ENCODE data around the gene RAI1. TPM values are rescaled to one million over a fixed set of nuclear protein-coding genes. Genes with fewer than 3 reads are reported as not detected.

RAI1 gene
- total and polyA plus RNA-seq, 2 of the 13 experiments (the other 11 are each of a cell fraction or from before 2014, with no cell fraction given): 3.4 to 5.2 TPM

GRCh38 chr17:17785407-17785806 lies 104.1 kb downstream of the RAI1 start (continued):
- TF ChIP-seq, protein P1, sequence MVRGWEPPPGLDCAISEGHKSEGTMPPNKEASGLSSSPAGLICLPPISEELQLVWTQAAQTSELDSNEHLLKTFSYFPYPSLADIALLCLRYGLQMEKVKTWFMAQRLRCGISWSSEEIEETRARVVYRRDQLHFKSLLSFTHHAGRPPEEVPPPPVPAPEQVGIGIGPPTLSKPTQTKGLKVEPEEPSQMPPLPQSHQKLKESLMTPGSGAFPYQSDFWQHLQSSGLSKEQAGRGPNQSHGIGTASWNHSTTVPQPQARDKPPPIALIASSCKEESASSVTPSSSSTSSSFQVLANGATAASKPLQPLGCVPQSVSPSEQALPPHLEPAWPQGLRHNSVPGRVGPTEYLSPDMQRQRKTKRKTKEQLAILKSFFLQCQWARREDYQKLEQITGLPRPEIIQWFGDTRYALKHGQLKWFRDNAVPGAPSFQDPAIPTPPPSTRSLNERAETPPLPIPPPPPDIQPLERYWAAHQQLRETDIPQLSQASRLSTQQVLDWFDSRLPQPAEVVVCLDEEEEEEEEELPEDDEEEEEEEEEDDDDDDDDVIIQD (CRISPR knock-in tag; IDR thresholded peaks at IDR 0.05; ENCODE audit: low read depth): no peak
- no peak for TF ChIP-seq ZNF891 (CRISPR knock-in tag; IDR thresholded peaks at IDR 0.05)
- TF ChIP-seq HOXA5 (CRISPR knock-in tag; IDR thresholded peaks at IDR 0.05): no peak
- TF ChIP-seq, protein P2, sequence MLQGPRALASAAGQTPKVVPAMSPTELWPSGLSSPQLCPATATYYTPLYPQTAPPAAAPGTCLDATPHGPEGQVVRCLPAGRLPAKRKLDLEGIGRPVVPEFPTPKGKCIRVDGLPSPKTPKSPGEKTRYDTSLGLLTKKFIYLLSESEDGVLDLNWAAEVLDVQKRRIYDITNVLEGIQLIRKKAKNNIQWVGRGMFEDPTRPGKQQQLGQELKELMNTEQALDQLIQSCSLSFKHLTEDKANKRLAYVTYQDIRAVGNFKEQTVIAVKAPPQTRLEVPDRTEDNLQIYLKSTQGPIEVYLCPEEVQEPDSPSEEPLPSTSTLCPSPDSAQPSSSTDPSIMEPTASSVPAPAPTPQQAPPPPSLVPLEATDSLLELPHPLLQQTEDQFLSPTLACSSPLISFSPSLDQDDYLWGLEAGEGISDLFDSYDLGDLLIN (CRISPR knock-in tag; IDR thresholded peaks at IDR 0.05; ENCODE audit: borderline replicate concordance): no peak
- TF ChIP-seq NCOA5 (CRISPR knock-in tag; IDR thresholded peaks at IDR 0.05): no peak
- no peak for TF ChIP-seq STAG1 (CRISPR knock-in tag; IDR thresholded peaks at IDR 0.05)
- TF ChIP-seq SALL2 (CRISPR knock-in tag; IDR thresholded peaks at IDR 0.05): no peak
- TF ChIP-seq TBX2 (CRISPR knock-in tag; IDR thresholded peaks at IDR 0.05; ENCODE audit: borderline replicate concordance): 0 out of 2 replicates have a peak, but pooled peaks have one; percentile 0

GRCh38 chr17:17786998-17787397 lies 105.7 kb downstream of the RAI1 start:
- peaks cover 3% of the 10 kb centered on the region for H3K79me2 ChIP-seq (ENCODE audit: insufficient read depth, low read length)
- no peak overlapping the region for H3K9ac ChIP-seq (ENCODE audit: insufficient read depth, low read depth, low read length)
- POLR2A ChIA-PET: no interaction called here
- FAIRE-seq: no peak
- CTCF ChIA-PET (ENCODE audit: low intra/inter-chr PET ratio, low total read pairs): no interaction called here
- WGBS (ENCODE audit: low lambda C conversion rate): 89% methylated on average over 2 of the region's 2 CpGs
- peaks cover 43% of the 10 kb centered on the region; the same call in 1 of the 2 replicates for H4K20me1 ChIP-seq (ENCODE audit: insufficient read depth, low read length)
- no peak for DNase-seq (ENCODE audit: low spot score)
- TF ChIP-seq ZNF580 (CRISPR knock-in tag; IDR thresholded peaks at IDR 0.05; ENCODE audit: borderline replicate concordance, low read depth) (no peak), NR3C1 (CRISPR knock-in tag; IDR thresholded peaks at IDR 0.05) (no peak), ZNF335 (CRISPR knock-in tag; IDR thresholded peaks at IDR 0.05) (no peak), CEBPG (CRISPR knock-in tag; IDR thresholded peaks at IDR 0.05) (no peak), ZKSCAN1 (IDR thresholded peaks at IDR 0.05; ENCODE audit: low read length) (no peak), ZNF550 (CRISPR knock-in tag; IDR thresholded peaks at IDR 0.05; ENCODE audit: borderline replicate concordance) (no peak), NCOA5 (CRISPR knock-in tag; IDR thresholded peaks at IDR 0.05) (no peak), NR2F6 (IDR thresholded peaks at IDR 0.05) (no peak), NR2F6 (CRISPR knock-in tag; IDR thresholded peaks at IDR 0.05) (no peak), ZNF383 (CRISPR knock-in tag; IDR thresholded peaks at IDR 0.05; ENCODE audit: borderline replicate concordance) (no peak), ZNF563 (CRISPR knock-in tag; IDR thresholded peaks at IDR 0.05) (no peak), HNRNPLL (IDR thresholded peaks at IDR 0.05; ENCODE audit: low read depth, low read length, poor library complexity, severe bottlenecking) (no peak), HCFC1 (IDR thresholded peaks at IDR 0.05; ENCODE audit: low read depth, low read length) (no peak), SNAPC2 (CRISPR knock-in tag; IDR thresholded peaks at IDR 0.05) (no peak), KMT2A (CRISPR knock-in tag; IDR thresholded peaks at IDR 0.05) (no peak), ASH2L (IDR thresholded peaks at IDR 0.05; ENCODE audit: insufficient read length, low read depth, low read length) (no peak), ZNF138 (CRISPR knock-in tag; IDR thresholded peaks at IDR 0.05; ENCODE audit: low read depth) (no peak)
- TF ChIP-seq, protein P3, sequence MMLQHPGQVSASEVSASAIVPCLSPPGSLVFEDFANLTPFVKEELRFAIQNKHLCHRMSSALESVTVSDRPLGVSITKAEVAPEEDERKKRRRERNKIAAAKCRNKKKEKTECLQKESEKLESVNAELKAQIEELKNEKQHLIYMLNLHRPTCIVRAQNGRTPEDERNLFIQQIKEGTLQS (CRISPR knock-in tag; IDR thresholded peaks at IDR 0.05): no peak
- H3K9me3 ChIP-seq (ENCODE audit: low read length): no peaks in the 10 kb centered on the region
- in situ Hi-C loops (cut with HindIII; ENCODE audit: extremely low pct_ligation_motif_present, low pct_unique_long_range_greater_than_20kb) (no loop called here), intact Hi-C loops (cut with micrococcal nuclease; ENCODE audit: unreplicated experiment) (no loop called here)
- H3K4me3 ChIP-seq (replicated peaks in 1 of 3; ENCODE audit: insufficient read depth in 1 of 3, low read depth in 2 of 3, low read length in 3 of 3): no peak overlapping the region
- H3K27ac ChIP-seq (ENCODE audit: extremely low read length, insufficient read depth, low read length): no peak overlapping the region
- no peaks in the 10 kb centered on the region for H3K27me3 ChIP-seq (ENCODE audit: control insufficient read depth in 1 of 2, insufficient read depth in 2 of 2, low read length in 2 of 2)
- ATAC-seq: no peak
- no TSS peak for BruUV-seq (replicated peaks)
- no peak overlapping the region for H2AFZ ChIP-seq (ENCODE audit: low read length)
- H3K4me2 ChIP-seq (ENCODE audit: low read depth, low read length): no peak overlapping the region
- peaks cover 54% of the 10 kb centered on the region for H3K4me1 ChIP-seq (ENCODE audit: insufficient read depth, low read length)
- peaks cover 0 to 2% of the 10 kb centered on the region in 2 experiments; a peak in 1 of 5 replicates for H3K36me3 ChIP-seq (replicated peaks in 1 of 2; ENCODE audit: control insufficient read depth in 1 of 2, insufficient read depth in 2 of 2, low read length in 2 of 2)

Measured in HepG2 (cell line).